Umbilical cord (tissue), 2 donors: Measurements from ENCODE around the gene AHRR. TPM values are rescaled to one million over a fixed set of nuclear protein-coding genes. Genes with fewer than 3 reads are reported as not detected.
A peak's percentile ranks its signal among the peaks of the same experiment; 100 is the strongest.

ENCODE experiments used
- DNase-seq: peaks from one replicate; pipeline ENCODE4 v3.0.0-alpha.2; 2015; ENCODE audit warnings: low spot score
- total RNA-seq: library from RNA; depleted of rRNA; stranded (reverse); fragments of >200 nt; gene quantifications from one replicate; pipeline ENCODE4 v1.2.3, GENCODE V29; 2014; ENCODE audit warnings: low replicate concordance; ENCODE audit not compliant: insufficient read depth

The AHRR gene
- total RNA-seq, 1 donor from 2014 or later, result 18.3 TPM

- DNase-seq, result peak; percentile 29
These were observed 24.1 kb downstream of the AHRR start for GRCh38 chr5:345404-346195.

GRCh38 chr5:346229-346935, 24.9 kb downstream of the AHRR start:
- DNase-seq, result no peak

GRCh38 chr5:347712-348284, 26.3 kb downstream of the AHRR start:
- no peak for DNase-seq

- DNase-seq, result no peak
These were observed 27.2 kb downstream of the AHRR start for GRCh38 chr5:348726-349125.

GRCh38 chr5:350355-350754, 28.8 kb downstream of the AHRR start:
- DNase-seq, result no peak

- no peak for DNase-seq
These were observed 29.8 kb downstream of the AHRR start for GRCh38 chr5:351084-351920.

GRCh38 chr5:351921-352245, 30.4 kb downstream of the AHRR start:
- DNase-seq, result no peak

GRCh38 chr5:352639-353611, 31.4 kb downstream of the AHRR start:
- no peak for DNase-seq

GRCh38 chr5:353612-354580, 32.4 kb downstream of the AHRR start:
- no peak for DNase-seq

- no peak for DNase-seq
These were observed 33.3 kb downstream of the AHRR start for GRCh38 chr5:354581-355378.

- no peak for DNase-seq
These were observed 33.9 kb downstream of the AHRR start for GRCh38 chr5:355379-355935.

- no peak for DNase-seq
These were observed 34.4 kb downstream of the AHRR start for GRCh38 chr5:355958-356357.

GRCh38 chr5:359301-359897, 37.9 kb downstream of the AHRR start:
- DNase-seq, result no peak

- DNase-seq, result no peak
These were observed 38.9 kb downstream of the AHRR start for GRCh38 chr5:360257-361027.

GRCh38 chr5:362189-362588, 40.7 kb downstream of the AHRR start:
- DNase-seq, result no peak

- no peak for DNase-seq
These were observed 41.7 kb downstream of the AHRR start for GRCh38 chr5:362978-363765.
